Myocyte (in vitro differentiated cells): Measurements from ENCODE around the gene SSR4. TPM values are rescaled to one million over a fixed set of nuclear protein-coding genes. Genes with fewer than 3 reads are reported as not detected.

Experiments
- DNase-seq: peaks from one replicate; pipeline ENCODE4 v3.0.0-alpha.2; 2012; ENCODE audit warnings: low read depth
- total RNA-seq: library from RNA; depleted of rRNA; stranded (reverse); fragments of >200 nt; gene quantifications from 2 replicates; pipeline ENCODE4 v1.2.3, GENCODE V29; 2014

Gene SSR4
- total RNA-seq, 1 donor from 2014 or later: 155 TPM

GRCh38 chrX:153828723-153829548, 34.5 kb downstream of the SSR4 start:
- DNase-seq: peak; percentile 24

- DNase-seq: no peak
These were observed 35.0 kb downstream of the SSR4 start for GRCh38 chrX:153829549-153829798.

GRCh38 chrX:153829799-153830639, 35.6 kb downstream of the SSR4 start, which contains the start of gene PDZD4:
TSS of gene PDZD4 (minus strand) at chrX:153830544. CDS start at chrX:153830298, 246 bp downstream.
- DNase-seq: no peak

- no peak for DNase-seq
These were observed 36.4 kb downstream of the SSR4 start for GRCh38 chrX:153830640-153831428.

- no peak for DNase-seq
These were observed 37.1 kb downstream of the SSR4 start for GRCh38 chrX:153831429-153832150.

- DNase-seq: no peak
These were observed 38.3 kb downstream of the SSR4 start for GRCh38 chrX:153832728-153833127.

GRCh38 chrX:153836921-153837320, 42.5 kb downstream of the SSR4 start:
- DNase-seq: no peak

- DNase-seq: no peak
These were observed 50.1 kb downstream of the SSR4 start for GRCh38 chrX:153844509-153845082.

GRCh38 chrX:153845195-153845594, 50.7 kb downstream of the SSR4 start:
- no peak for DNase-seq

- no peak for DNase-seq
These were observed 51.4 kb downstream of the SSR4 start for GRCh38 chrX:153845842-153846241.

Other genes starting within 250 kb of the SSR4 start
- 32.6 and 35.1 TPM in 2 replicates for gene CCNQ, start 195.5 kb upstream of the SSR4 start, total RNA-seq
- gene DUSP9, start 147.5 kb upstream of the SSR4 start, total RNA-seq: not detected in 2 replicates
- gene PNCK, start 120.9 kb upstream of the SSR4 start, total RNA-seq: 1.1 and 2.1 TPM in 2 replicates
- 20.7 and 39.8 TPM in 2 replicates for gene SLC6A8, start 106.7 kb upstream of the SSR4 start, total RNA-seq
- gene BCAP31, start 70.3 kb upstream of the SSR4 start, total RNA-seq: 150 and 162 TPM in 2 replicates
- 53.8 and 71.6 TPM in 2 replicates for gene ABCD1, start 69.8 kb upstream of the SSR4 start, total RNA-seq
- gene PLXNB3, start 30.4 kb upstream of the SSR4 start, total RNA-seq: 5.1 and 11.9 TPM in 2 replicates
- 252 and 340 TPM in 2 replicates for gene SRPK3, start 13.6 kb upstream of the SSR4 start, total RNA-seq
- 92.7 and 104 TPM in 2 replicates for gene IDH3G, start 293 bp upstream of the SSR4 start, total RNA-seq
- 0.47 and 1.4 TPM in 2 replicates for gene PDZD4, start 35.9 kb downstream of the SSR4 start, total RNA-seq
- gene L1CAM, start 91.5 kb downstream of the SSR4 start, total RNA-seq: 24.6 and 44.9 TPM in 2 replicates
- 0.48 and 1.0 TPM in 2 replicates for gene AVPR2, start 110.0 kb downstream of the SSR4 start, total RNA-seq
- 12.8 and 18.2 TPM in 2 replicates for gene ARHGAP4, start 131.6 kb downstream of the SSR4 start, total RNA-seq
- gene NAA10, start 140.4 kb downstream of the SSR4 start, total RNA-seq: 120 and 132 TPM in 2 replicates
- 2.5 and 2.7 TPM in 2 replicates for gene RENBP, start 150.0 kb downstream of the SSR4 start, total RNA-seq
- 27.1 and 33.8 TPM in 2 replicates for gene HCFC1, start 177.2 kb downstream of the SSR4 start, total RNA-seq
- 10.9 and 11.9 TPM in 2 replicates for gene TMEM187, start 178.1 kb downstream of the SSR4 start, total RNA-seq
- gene IRAK1, start 225.2 kb downstream of the SSR4 start, total RNA-seq: 83.3 and 90.4 TPM in 2 replicates